Keratinocyte (primary cell): ENCODE measurements around the gene COL20A1.

Experiments used
- EZH2 ChIP-seq: IDR thresholded peaks from one replicate; pipeline ENCODE4 v1.6.1; 2012; ENCODE audit warnings: inconsistent platforms, mild to moderate bottlenecking, low read length, moderate library complexity
- TF ChIP-seq, protein P1 (sequence below), 3 experiments: IDR thresholded peaks in 1 of 3; conservative IDR thresholded peaks in 1 of 3; optimal IDR thresholded peaks in 1 of 3; 2 replicates in 2 of 3; 3 replicates in 1 of 3; pipeline versions ENCODE3 to v1.5.1; 2011; ENCODE audit warnings: low read length in 3 of 3, mild to moderate bottlenecking in 3 of 3, moderate library complexity in 2 of 3, control low read depth in 1 of 3, inconsistent platforms in 1 of 3; ENCODE audit not compliant: insufficient read depth in 2 of 3; ENCODE audit errors: extremely low read depth in 1 of 3

DNA sequence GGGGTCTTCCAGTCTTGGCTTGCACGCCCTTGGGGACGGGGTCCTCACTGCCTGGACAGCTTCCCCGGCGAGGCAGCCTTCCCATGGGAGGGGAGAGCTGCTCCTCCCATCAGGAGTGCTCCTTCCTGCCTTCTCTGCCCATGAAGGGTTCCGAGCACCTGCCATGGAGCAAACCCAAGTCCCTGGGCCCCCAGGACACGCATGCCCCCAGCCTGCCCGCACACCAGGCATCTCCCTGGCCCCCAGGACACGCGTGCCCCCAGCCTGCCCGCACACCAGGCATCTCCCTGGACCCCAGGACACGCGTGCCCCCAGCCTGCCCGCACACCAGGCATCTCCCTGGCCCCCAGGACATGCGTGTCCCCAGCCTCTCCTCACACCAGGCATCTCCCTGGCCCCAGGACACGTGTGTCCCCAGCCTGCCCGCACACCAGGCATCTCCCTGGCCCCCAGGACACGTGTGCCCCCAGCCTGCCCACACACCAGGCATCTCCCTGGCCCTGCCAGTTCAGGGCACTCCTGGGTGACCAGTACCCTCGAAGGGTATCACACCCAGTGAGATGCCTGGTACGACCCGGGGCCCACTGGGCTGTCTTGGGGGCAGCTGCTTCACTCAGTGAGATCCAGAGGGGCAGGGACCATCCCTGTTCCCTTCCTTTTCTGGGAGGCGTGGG is 21.7 kb downstream of the COL20A1 start:
- TF ChIP-seq, protein P1, sequence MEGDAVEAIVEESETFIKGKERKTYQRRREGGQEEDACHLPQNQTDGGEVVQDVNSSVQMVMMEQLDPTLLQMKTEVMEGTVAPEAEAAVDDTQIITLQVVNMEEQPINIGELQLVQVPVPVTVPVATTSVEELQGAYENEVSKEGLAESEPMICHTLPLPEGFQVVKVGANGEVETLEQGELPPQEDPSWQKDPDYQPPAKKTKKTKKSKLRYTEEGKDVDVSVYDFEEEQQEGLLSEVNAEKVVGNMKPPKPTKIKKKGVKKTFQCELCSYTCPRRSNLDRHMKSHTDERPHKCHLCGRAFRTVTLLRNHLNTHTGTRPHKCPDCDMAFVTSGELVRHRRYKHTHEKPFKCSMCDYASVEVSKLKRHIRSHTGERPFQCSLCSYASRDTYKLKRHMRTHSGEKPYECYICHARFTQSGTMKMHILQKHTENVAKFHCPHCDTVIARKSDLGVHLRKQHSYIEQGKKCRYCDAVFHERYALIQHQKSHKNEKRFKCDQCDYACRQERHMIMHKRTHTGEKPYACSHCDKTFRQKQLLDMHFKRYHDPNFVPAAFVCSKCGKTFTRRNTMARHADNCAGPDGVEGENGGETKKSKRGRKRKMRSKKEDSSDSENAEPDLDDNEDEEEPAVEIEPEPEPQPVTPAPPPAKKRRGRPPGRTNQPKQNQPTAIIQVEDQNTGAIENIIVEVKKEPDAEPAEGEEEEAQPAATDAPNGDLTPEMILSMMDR (optimal IDR thresholded peaks at IDR 0.05 in 1 of 3, IDR thresholded peaks at IDR 0.05 in 1 of 3, conservative IDR thresholded peaks at IDR 0.05 in 1 of 3; ENCODE audit: extremely low read depth in 1 of 3, insufficient read depth in 2 of 3, low read length in 3 of 3): no peak
- no peak for TF ChIP-seq EZH2
